ENCODE results near the gene MMP2.

DNA sequence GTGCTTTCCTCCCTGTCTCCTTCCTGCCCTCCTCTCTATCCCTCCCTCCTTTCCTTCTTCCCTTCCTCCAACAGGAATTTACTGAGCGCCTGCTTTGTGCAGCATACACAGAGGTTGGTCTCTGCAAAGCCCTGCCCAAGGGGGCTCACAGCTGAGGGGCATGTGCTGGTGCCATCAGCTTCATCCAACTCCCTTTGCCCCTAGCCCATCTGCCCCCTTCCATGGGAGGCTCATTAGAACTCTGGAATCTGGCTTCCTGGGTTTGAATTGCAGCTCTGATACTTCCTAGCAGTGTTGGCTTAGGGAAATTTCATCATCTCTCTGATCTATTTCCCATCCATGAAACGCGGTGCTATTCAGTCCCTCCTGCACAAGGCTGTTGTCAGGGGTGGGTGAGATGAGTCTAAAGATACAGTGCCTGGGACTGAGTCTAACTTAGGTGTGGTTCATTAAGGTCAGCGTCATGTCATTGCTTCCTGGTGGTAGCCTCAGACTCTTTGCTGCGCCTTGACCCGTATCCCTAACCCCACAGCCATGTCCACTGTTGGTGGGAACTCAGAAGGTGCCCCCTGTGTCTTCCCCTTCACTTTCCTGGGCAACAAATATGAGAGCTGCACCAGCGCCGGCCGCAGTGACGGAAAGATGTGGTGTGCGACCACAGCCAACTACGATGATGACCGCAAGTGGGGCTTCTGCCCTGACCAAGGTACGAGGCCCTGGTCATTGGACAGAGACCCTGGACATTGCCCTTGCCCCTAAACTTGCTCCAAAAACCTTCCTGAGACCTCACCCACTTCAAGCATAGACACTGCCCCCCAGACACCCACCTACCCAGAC, 10.3 kb downstream of the MMP2 start:
- TF ChIP-seq, protein P1, sequence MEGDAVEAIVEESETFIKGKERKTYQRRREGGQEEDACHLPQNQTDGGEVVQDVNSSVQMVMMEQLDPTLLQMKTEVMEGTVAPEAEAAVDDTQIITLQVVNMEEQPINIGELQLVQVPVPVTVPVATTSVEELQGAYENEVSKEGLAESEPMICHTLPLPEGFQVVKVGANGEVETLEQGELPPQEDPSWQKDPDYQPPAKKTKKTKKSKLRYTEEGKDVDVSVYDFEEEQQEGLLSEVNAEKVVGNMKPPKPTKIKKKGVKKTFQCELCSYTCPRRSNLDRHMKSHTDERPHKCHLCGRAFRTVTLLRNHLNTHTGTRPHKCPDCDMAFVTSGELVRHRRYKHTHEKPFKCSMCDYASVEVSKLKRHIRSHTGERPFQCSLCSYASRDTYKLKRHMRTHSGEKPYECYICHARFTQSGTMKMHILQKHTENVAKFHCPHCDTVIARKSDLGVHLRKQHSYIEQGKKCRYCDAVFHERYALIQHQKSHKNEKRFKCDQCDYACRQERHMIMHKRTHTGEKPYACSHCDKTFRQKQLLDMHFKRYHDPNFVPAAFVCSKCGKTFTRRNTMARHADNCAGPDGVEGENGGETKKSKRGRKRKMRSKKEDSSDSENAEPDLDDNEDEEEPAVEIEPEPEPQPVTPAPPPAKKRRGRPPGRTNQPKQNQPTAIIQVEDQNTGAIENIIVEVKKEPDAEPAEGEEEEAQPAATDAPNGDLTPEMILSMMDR (IDR thresholded peaks at IDR 0.05) = no peak
- TF ChIP-seq POLR2A (IDR thresholded peaks at IDR 0.05) = no peak
